Breast epithelium (tissue), 3 donors: ENCODE results near the gene IVL.

ENCODE experiments used
- CTCF ChIP-seq, 3 donors: fragments of 450-650 bp; IDR thresholded peaks; one replicate each; pipeline ENCODE4 v1.5.1; 2016 to 2017; ENCODE audit warnings: antibody characterized with exemption in 3 of 3, mild to moderate bottlenecking in 3 of 3, moderate library complexity in 3 of 3
- POLR2A ChIP-seq: fragments of 450-650 bp; IDR thresholded peaks from one replicate; pipeline ENCODE4 v1.6.1; 2016; ENCODE audit warnings: antibody characterized with exemption, mild to moderate bottlenecking, moderate library complexity
- POLR2AphosphoS5 ChIP-seq, 3 donors: sonication (generic); formaldehyde crosslinking; IDR thresholded peaks; one replicate each; pipeline ENCODE4 v1.6.1; 2017; ENCODE audit warnings: antibody characterized with exemption in 3 of 3

GRCh38 chr1:152899027-152899426, 9.3 kb upstream of the IVL start:
- TF ChIP-seq CTCF (IDR thresholded peaks at IDR 0.05) (no peak), POLR2A (no peak), POLR2AphosphoS5 (IDR thresholded peaks at IDR 0.05) (no peak)
